ENCODE measurements around the gene FAM114A1.

The FAM114A1 gene

DNA sequence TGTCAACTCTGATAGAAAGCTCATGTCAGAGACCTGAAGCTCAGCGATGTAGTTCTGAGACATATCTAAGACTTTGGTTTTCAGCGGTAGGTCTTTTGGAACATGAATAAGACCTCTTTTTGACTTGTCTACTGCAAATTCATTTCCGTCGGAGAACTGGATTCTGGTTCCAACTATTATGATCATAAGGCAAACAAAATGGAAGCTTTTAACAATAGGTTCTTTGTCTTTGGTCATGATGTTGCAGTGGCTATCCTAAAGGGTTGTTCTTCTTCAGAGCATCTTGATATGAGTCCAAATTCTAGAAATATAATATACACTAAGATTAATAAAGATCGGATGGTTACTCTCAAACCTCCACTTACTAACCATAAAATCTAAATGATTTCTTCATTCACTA, 38.4 kb upstream of the FAM114A1 start:
- no peak overlapping the region for H3K27ac ChIP-seq
- TF ChIP-seq, protein P1, sequence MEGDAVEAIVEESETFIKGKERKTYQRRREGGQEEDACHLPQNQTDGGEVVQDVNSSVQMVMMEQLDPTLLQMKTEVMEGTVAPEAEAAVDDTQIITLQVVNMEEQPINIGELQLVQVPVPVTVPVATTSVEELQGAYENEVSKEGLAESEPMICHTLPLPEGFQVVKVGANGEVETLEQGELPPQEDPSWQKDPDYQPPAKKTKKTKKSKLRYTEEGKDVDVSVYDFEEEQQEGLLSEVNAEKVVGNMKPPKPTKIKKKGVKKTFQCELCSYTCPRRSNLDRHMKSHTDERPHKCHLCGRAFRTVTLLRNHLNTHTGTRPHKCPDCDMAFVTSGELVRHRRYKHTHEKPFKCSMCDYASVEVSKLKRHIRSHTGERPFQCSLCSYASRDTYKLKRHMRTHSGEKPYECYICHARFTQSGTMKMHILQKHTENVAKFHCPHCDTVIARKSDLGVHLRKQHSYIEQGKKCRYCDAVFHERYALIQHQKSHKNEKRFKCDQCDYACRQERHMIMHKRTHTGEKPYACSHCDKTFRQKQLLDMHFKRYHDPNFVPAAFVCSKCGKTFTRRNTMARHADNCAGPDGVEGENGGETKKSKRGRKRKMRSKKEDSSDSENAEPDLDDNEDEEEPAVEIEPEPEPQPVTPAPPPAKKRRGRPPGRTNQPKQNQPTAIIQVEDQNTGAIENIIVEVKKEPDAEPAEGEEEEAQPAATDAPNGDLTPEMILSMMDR (conservative IDR thresholded peaks at IDR 0.05), result no peak
- TF ChIP-seq ZFX (IDR thresholded peaks at IDR 0.05), result no peak

DNA sequence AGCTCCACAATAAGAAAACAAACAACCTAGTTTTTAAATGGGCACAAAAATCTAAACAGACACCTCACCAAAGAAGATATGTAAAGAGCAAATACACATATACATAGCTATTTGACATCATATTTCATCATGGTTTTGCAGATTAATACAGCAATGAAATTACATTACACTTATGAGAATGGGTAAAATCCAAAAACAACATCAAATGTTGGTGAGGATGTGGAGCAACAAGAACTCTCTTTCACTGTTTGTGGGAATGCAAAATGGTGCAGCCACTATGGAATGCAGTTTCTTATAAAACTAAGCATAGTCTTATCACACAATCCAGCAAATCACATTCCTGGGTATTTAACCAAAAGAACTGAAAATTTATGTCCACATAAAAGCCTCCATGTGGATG, 36.0 kb upstream of the FAM114A1 start:
- TF ChIP-seq, protein P1 (conservative IDR thresholded peaks at IDR 0.05), result no peak
- no peak for TF ChIP-seq ZFX (IDR thresholded peaks at IDR 0.05)
- no peak overlapping the region for H3K27ac ChIP-seq

DNA sequence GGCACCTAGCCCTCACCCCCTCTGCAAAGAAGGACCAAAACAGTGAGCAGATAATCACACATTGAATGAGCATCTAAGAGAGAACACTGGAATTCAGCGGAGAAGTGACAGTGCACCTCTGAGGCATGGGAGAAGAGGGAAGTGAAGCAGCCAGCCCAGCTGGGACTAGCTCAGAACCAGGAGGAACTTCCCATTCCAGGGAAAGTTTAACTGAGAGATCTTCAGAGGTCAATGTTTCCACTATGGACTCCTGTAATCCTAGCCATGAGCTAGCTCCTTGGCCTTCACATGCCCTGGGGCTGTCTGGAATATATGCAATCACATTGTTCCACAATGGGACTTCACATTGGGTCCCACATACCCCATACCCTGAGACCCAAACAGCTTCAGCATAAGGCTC, 35.4 kb upstream of the FAM114A1 start:
- no peak for TF ChIP-seq ZFX (IDR thresholded peaks at IDR 0.05)
- TF ChIP-seq, protein P1 (conservative IDR thresholded peaks at IDR 0.05), result no peak

DNA sequence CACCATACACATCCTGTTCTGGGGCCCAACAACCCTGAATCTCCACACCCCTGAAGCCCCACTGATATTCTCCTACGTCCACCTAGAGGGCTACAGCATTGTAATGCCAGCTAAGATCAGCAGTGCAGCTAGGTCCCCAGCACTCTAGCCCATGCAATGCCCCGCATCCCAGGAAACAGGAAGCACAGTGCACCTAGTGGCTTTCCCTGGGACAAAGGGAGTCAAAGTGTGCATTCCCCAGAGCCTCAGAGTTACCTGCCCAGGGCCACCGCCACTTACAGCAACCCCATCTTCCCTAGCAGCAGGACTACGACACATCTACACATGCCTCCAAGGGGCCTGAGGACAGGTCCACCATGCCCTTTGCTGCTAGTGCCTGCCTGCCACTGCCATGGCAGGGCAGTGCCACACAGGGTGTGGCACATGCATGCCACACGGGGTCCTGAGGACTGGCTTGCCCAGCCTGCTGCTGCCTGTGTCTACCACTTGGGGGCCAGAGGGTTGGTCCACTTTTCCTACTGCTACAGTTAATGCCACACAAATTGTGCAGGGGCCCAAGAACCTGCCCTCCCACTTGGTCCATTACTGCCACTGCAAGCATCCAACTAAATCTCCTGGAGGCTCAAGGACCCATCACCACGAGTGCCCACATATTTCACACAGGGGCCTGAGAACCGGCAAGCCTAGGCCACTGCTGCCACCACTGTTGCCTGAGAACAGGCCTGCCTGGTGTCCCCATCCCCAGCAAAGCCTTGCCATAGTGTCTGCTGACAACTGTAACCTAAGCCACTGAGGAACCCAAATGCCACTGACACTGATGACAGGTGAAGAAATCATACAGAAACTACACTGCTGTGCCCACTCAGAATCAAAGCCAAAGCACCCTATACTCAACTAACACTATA, 34.7 kb upstream of the FAM114A1 start:
- TF ChIP-seq ZFX (IDR thresholded peaks at IDR 0.05), result no peak
- H3K27ac ChIP-seq, result no peak overlapping the region

More for the DNA sequence above, 35.4 kb upstream of the FAM114A1 start:
- no peak overlapping the region for H3K27ac ChIP-seq

DNA sequence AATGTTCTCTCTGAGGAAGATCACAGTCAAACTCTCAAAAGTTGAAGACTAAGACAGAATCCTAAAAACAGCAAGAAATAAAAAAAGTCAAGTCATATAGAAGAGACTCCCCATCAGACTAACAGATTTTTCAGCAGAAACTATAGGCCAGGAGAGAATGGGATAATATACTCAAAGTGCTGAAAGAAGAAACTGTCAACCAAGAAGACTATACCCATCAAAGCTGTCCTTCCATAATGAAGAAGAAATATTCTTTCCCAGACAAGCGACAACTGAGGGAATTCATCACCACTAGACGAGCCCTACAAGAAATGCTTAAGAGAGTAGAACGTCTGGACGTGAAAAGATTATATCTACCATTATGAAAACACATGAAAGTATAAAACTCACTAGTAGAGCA, 33.0 kb upstream of the FAM114A1 start:
- TF ChIP-seq, protein P1 (conservative IDR thresholded peaks at IDR 0.05), result no peak
- no peak for TF ChIP-seq ZFX (IDR thresholded peaks at IDR 0.05)
- no peak overlapping the region for H3K27ac ChIP-seq

DNA sequence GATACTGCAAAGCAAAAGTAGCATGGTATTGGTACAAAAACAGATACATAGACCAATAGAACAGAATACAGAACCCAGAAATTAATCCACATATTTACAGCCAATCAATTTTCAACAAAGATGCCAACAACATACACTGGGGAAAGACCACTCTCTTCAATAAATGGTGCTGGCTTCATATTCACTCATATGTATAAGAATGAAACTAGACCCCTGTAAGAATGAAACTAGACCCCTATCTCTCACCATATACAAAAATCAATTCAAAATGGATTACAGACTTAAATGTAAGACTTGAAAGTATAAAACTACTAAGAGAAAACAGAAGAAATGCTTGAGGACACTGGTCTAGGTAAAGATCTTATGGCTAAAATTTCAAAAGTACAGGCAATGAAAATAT, 30.3 kb upstream of the FAM114A1 start:
- TF ChIP-seq ZFX (IDR thresholded peaks at IDR 0.05), result no peak
- TF ChIP-seq, protein P1 (conservative IDR thresholded peaks at IDR 0.05), result no peak
- no peak overlapping the region for H3K27ac ChIP-seq

DNA sequence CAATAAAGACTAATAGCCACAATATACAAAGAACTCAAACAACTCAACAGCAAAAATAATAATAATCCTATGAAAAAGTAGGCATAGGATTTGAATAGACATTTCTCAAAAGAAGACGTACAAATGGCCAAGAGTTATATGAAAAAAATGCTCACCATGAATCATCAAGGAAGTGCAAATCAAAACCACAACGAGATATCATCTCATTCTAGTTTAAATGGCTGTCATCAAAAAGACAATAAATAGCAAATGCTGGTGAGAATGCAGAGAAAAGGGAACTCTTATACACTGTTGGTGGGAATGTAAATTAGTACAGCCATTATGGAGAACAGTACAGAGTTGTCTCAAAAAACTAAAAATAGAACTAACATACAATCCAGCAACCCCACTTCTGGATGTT, 29.8 kb upstream of the FAM114A1 start:
- no peak overlapping the region for H3K27ac ChIP-seq
- TF ChIP-seq ZFX (IDR thresholded peaks at IDR 0.05), result no peak
- TF ChIP-seq, protein P1 (conservative IDR thresholded peaks at IDR 0.05), result no peak

DNA sequence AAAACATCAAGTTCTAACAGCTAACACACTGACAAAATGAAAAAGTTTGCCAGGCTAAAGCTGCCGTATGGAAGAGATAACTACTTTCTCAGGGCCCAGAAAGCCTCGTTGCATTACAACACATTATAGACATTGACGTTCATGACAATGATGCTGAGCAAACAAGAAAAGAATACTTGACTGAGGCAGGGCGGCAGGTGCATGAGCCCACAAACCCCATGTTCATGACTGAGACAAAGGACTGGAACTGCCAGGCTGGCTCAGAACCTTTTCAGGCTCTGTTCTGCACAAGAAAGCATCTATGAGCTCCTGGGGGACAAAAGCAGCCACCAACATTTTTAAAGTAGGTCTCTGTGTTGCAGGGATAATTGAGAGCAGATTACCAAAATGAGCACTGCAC, 24.6 kb upstream of the FAM114A1 start:
- TF ChIP-seq, protein P1 (conservative IDR thresholded peaks at IDR 0.05), result no peak
- no peak for TF ChIP-seq ZFX (IDR thresholded peaks at IDR 0.05)
- H3K27ac ChIP-seq, result no peak overlapping the region
